ENCODE results near the gene COL11A1.

COL11A1 gene

GRCh38 chr1:102879439-102879993 is 228.8 kb downstream of the COL11A1 start:
- no peak overlapping the region for H3K27ac ChIP-seq
- TF ChIP-seq CTCF (conservative IDR thresholded peaks at IDR 0.05), result no peak

GRCh38 chr1:102875756-102876155 is 232.6 kb downstream of the COL11A1 start:
- no peak overlapping the region for H3K27ac ChIP-seq
- TF ChIP-seq CTCF (conservative IDR thresholded peaks at IDR 0.05), result no peak

GRCh38 chr1:102872526-102872925 is 235.8 kb downstream of the COL11A1 start:
- TF ChIP-seq CTCF (conservative IDR thresholded peaks at IDR 0.05), result no peak

GRCh38 chr1:102872097-102872496 is 236.2 kb downstream of the COL11A1 start:
- no peak for TF ChIP-seq CTCF (conservative IDR thresholded peaks at IDR 0.05)
- no peak overlapping the region for H3K27ac ChIP-seq

More at GRCh38 chr1:102872526-102872925, 235.8 kb downstream of the COL11A1 start:
- H3K27ac ChIP-seq, result no peak overlapping the region

GRCh38 chr1:102863704-102864103 is 244.6 kb downstream of the COL11A1 start:
- no peak for TF ChIP-seq CTCF (conservative IDR thresholded peaks at IDR 0.05)

GRCh38 chr1:102861247-102861646 is 247.1 kb downstream of the COL11A1 start:
- TF ChIP-seq CTCF (conservative IDR thresholded peaks at IDR 0.05), result no peak
- H3K27ac ChIP-seq, result no peak overlapping the region

More at GRCh38 chr1:102863704-102864103, 244.6 kb downstream of the COL11A1 start:
- no peak overlapping the region for H3K27ac ChIP-seq

- H3K27ac ChIP-seq, result no peak overlapping the region
- TF ChIP-seq CTCF (conservative IDR thresholded peaks at IDR 0.05), result no peak
Measured at GRCh38 chr1:102858695-102859094, 249.6 kb downstream of the COL11A1 start.

Measured in VCaP (cell line).